Mucosa of rectum (tissue), 2 donors: ENCODE results near the gene PHPT1.
"Not testable (repeated sequence)": the region's sequence is repeated elsewhere in the genome, so short reads cannot be mapped to it uniquely, and the experiment has no call there.

ENCODE experiments used
- H3K27ac ChIP-seq, 2 donors: one replicate each; pipeline ENCODE4 v1.7.0; 2013; ENCODE audit warnings: inconsistent platforms in 2 of 2, low read depth in 2 of 2, low read length in 2 of 2
- H3K27me3 ChIP-seq, 2 donors: one replicate each; pipeline ENCODE4 v1.7.0; 2013; ENCODE audit warnings: low read length in 2 of 2; ENCODE audit not compliant: control insufficient read depth in 2 of 2, insufficient read depth in 2 of 2
- H3K36me3 ChIP-seq, 2 donors: one replicate each; pipeline ENCODE4 v1.7.0; 2013; ENCODE audit warnings: low read length in 2 of 2; ENCODE audit not compliant: control insufficient read depth in 2 of 2, insufficient read depth in 2 of 2
- H3K4me1 ChIP-seq, 2 donors: one replicate each; pipeline ENCODE4 v1.7.0; 2013; ENCODE audit warnings: low read length in 2 of 2, mild to moderate bottlenecking in 1 of 2; ENCODE audit not compliant: control insufficient read depth in 2 of 2, insufficient read depth in 2 of 2
- H3K4me3 ChIP-seq, 2 donors: one replicate each; pipeline ENCODE4 v1.7.0; 2013; ENCODE audit warnings: low read length in 2 of 2
- H3K9ac ChIP-seq, 2 donors: one replicate each; pipeline ENCODE4 v1.7.0; 2013; ENCODE audit warnings: low read length in 2 of 2, low read depth in 1 of 2, mild to moderate bottlenecking in 1 of 2
- H3K9me3 ChIP-seq, 2 donors: one replicate each; pipeline ENCODE4 v1.7.0; 2013; ENCODE audit warnings: low read length in 2 of 2; ENCODE audit not compliant: control insufficient read depth in 2 of 2
- donor health status: healthy.
- donor health status: Normal muscosa, but diverticular disease.

Gene PHPT1

GRCh38 chr9:136829981-136830885 lies 19.0 kb upstream of the PHPT1 start:
- no peak overlapping the region for H3K27ac ChIP-seq
- H3K9me3 ChIP-seq = no peaks in the 10 kb centered on the region
- H3K9ac ChIP-seq = no peak overlapping the region
- no peak overlapping the region for H3K4me3 ChIP-seq
- no peaks in the 10 kb centered on the region for H3K27me3 ChIP-seq
- H3K4me1 ChIP-seq = no peaks in the 10 kb centered on the region
- H3K36me3 ChIP-seq = peaks cover 52 to 62% of the 10 kb centered on the region in 2 donors

- H3K4me3 ChIP-seq = no peak overlapping the region
- H3K9ac ChIP-seq = no peak overlapping the region
Observed at GRCh38 chr9:136831002-136831719, 18.0 kb upstream of the PHPT1 start.

GRCh38 chr9:136831720-136832104 lies 17.5 kb upstream of the PHPT1 start:
- Histone ChIP-seq H3K9ac (no peak overlapping the region), H3K27ac (no peak overlapping the region), H3K4me1 (no peaks in the 10 kb centered on the region), H3K4me3 (no peak overlapping the region), H3K36me3 (peaks cover 40 to 51% of the 10 kb centered on the region in 2 donors), H3K9me3 (no peaks in the 10 kb centered on the region), H3K27me3 (no peaks in the 10 kb centered on the region)

More at GRCh38 chr9:136831002-136831719, 18.0 kb upstream of the PHPT1 start:
- H3K9me3 ChIP-seq = no peaks in the 10 kb centered on the region
- H3K27ac ChIP-seq = no peak overlapping the region
- no peaks in the 10 kb centered on the region for H3K4me1 ChIP-seq
- peaks cover 46 to 54% of the 10 kb centered on the region in 2 donors for H3K36me3 ChIP-seq
- no peaks in the 10 kb centered on the region for H3K27me3 ChIP-seq

GRCh38 chr9:136832581-136832980 lies 16.6 kb upstream of the PHPT1 start:
- no peak overlapping the region for H3K27ac ChIP-seq
- no peak overlapping the region for H3K4me3 ChIP-seq
- no peaks in the 10 kb centered on the region for H3K27me3 ChIP-seq
- no peaks in the 10 kb centered on the region for H3K4me1 ChIP-seq
- H3K9ac ChIP-seq = no peak overlapping the region
- H3K9me3 ChIP-seq = no peaks in the 10 kb centered on the region
- peaks cover 34 to 47% of the 10 kb centered on the region in 2 donors for H3K36me3 ChIP-seq

GRCh38 chr9:136833381-136834048 lies 15.7 kb upstream of the PHPT1 start:
- not testable (repeated sequence) for H3K9ac ChIP-seq, H3K4me3 ChIP-seq, H3K27me3 ChIP-seq, H3K9me3 ChIP-seq, H3K4me1 ChIP-seq, H3K27ac ChIP-seq
- peaks cover 34 to 44% of the 10 kb centered on the region in 2 donors for H3K36me3 ChIP-seq

GRCh38 chr9:136835162-136835931 lies 13.9 kb upstream of the PHPT1 start:
- Histone ChIP-seq H3K27me3 (no peaks in the 10 kb centered on the region), H3K4me1 (peaks cover 6% of the 10 kb centered on the region in 2 donors), H3K27ac (no peak overlapping the region), H3K9me3 (no peaks in the 10 kb centered on the region), H3K9ac (no peak overlapping the region), H3K36me3 (peaks cover 29 to 30% of the 10 kb centered on the region in 2 donors), H3K4me3 (no peak overlapping the region)

- Histone ChIP-seq H3K27ac (no peak overlapping the region), H3K4me3 (no peak overlapping the region), H3K27me3 (no peaks in the 10 kb centered on the region), H3K4me1 (peaks cover 14 to 15% of the 10 kb centered on the region in 2 donors), H3K9me3 (no peaks in the 10 kb centered on the region), H3K36me3 (peaks cover 21 to 22% of the 10 kb centered on the region in 2 donors), H3K9ac (no peak overlapping the region)
Observed at GRCh38 chr9:136835932-136836904, 13.0 kb upstream of the PHPT1 start.

GRCh38 chr9:136837146-136837855 lies 11.9 kb upstream of the PHPT1 start:
- Histone ChIP-seq H3K4me1 (peaks cover 24 to 25% of the 10 kb centered on the region in 2 donors), H3K9me3 (no peaks in the 10 kb centered on the region), H3K4me3 (no peak overlapping the region), H3K27me3 (no peaks in the 10 kb centered on the region), H3K9ac (no peak overlapping the region), H3K27ac (no peak overlapping the region), H3K36me3 (peaks cover 11% of the 10 kb centered on the region in 2 donors)
